Measurements from ENCODE around the gene YPEL2. TPM values are rescaled to one million over a fixed set of nuclear protein-coding genes. Genes with fewer than 3 reads are reported as not detected.

YPEL2 gene
- total and polyA plus RNA-seq, 2 donors (not counting 3 experiments of a cell fraction or from before 2014, with no cell fraction given), result 36.5 to 66.8 TPM

DNA sequence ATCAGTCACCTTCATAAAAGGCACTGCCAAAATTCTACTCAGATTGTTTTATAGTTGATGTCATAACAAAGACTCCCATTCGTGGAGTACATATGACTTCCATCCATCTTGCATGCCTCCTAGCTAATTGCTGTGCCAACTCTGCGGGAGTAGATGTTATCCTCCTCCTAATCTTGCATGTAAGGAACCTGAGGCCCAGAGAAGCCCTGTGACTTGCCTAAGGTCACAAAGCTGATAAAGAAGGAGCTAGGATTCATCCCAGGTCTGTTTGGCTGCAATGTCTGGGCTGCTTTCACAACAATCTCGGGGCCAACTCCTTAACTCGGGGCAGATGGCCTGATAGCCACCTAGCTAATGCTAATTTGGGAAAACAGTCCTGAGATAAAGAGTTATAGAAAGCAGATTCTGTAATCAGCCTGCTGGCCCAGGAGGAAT, 87.3 kb downstream of the YPEL2 start:
- no peak for FAIRE-seq
- dilution Hi-C loops (cut with MboI; ENCODE audit: extremely low pct_ligation_motif_present, low sequenced_read_pairs), result no loop called here

More for the DNA sequence above, 87.3 kb downstream of the YPEL2 start:
- Histone ChIP-seq H3K27ac (ENCODE audit: insufficient read depth, low read depth, low read length) (no peak overlapping the region), H3K4me3 (replicated peaks in 1 of 3; ENCODE audit: insufficient read depth in 1 of 3, low read depth in 1 of 3, low read length in 3 of 3) (no peak overlapping the region), H3K36me3 (ENCODE audit: control insufficient read depth in 2 of 2, extremely low read depth in 1 of 2, insufficient read depth in 2 of 2, low read length in 2 of 2) (no peaks in the 10 kb centered on the region), H3K9ac (replicated peaks; ENCODE audit: extremely low read depth, insufficient read depth, low read length) (no peak overlapping the region), H3K9me1 (replicated peaks; ENCODE audit: control insufficient read depth, extremely low read depth, insufficient read depth, low read length) (no peaks in the 10 kb centered on the region), H4K20me1 (replicated peaks; ENCODE audit: control insufficient read depth, extremely low read depth, insufficient read depth, low read length) (no peaks in the 10 kb centered on the region), H3K9me3 (replicated peaks; ENCODE audit: control insufficient read depth, insufficient read depth, low read length) (no peaks in the 10 kb centered on the region), H3K79me2 (ENCODE audit: control insufficient read depth, insufficient read depth, low read length) (no peaks in the 10 kb centered on the region), H3K4me2 (ENCODE audit: insufficient read depth, low read length) (no peak overlapping the region), H3K27me3 (ENCODE audit: control insufficient read depth in 2 of 2, insufficient read depth in 2 of 2, low read length in 2 of 2) (no peaks in the 10 kb centered on the region), H3K4me1 (ENCODE audit: control insufficient read depth, extremely low read depth, insufficient read depth, low read length) (peaks cover 12% of the 10 kb centered on the region), H2AFZ (ENCODE audit: low read depth, low read length) (no peak overlapping the region)
- no TSS peak for BruUV-seq (replicated peaks)
- ChIA-PET CTCF (no interaction called here), POLR2A (no interaction called here)
- intact Hi-C loops (cut with micrococcal nuclease), result no loop called here
- no peak for TF ChIP-seq JUN (IDR thresholded peaks at IDR 0.05; ENCODE audit: borderline replicate concordance, insufficient read depth, insufficient read length, low read depth)
- no peak for TF ChIP-seq EZH2 (IDR thresholded peaks at IDR 0.05; ENCODE audit: borderline replicate concordance, low read depth, low read length, severe bottlenecking)
- TF ChIP-seq, protein P1, sequence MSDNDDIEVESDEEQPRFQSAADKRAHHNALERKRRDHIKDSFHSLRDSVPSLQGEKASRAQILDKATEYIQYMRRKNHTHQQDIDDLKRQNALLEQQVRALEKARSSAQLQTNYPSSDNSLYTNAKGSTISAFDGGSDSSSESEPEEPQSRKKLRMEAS (IDR thresholded peaks at IDR 0.05; ENCODE audit: insufficient read depth, insufficient read length), result no peak
- TF ChIP-seq, protein P2, sequence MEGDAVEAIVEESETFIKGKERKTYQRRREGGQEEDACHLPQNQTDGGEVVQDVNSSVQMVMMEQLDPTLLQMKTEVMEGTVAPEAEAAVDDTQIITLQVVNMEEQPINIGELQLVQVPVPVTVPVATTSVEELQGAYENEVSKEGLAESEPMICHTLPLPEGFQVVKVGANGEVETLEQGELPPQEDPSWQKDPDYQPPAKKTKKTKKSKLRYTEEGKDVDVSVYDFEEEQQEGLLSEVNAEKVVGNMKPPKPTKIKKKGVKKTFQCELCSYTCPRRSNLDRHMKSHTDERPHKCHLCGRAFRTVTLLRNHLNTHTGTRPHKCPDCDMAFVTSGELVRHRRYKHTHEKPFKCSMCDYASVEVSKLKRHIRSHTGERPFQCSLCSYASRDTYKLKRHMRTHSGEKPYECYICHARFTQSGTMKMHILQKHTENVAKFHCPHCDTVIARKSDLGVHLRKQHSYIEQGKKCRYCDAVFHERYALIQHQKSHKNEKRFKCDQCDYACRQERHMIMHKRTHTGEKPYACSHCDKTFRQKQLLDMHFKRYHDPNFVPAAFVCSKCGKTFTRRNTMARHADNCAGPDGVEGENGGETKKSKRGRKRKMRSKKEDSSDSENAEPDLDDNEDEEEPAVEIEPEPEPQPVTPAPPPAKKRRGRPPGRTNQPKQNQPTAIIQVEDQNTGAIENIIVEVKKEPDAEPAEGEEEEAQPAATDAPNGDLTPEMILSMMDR (IDR thresholded peaks at IDR 0.05; ENCODE audit: extremely low read depth in 1 of 2, insufficient read depth in 1 of 2, low read depth in 1 of 2, low read length in 2 of 2), result no peak
- no peak for TF ChIP-seq POLR2A (IDR thresholded peaks at IDR 0.05; ENCODE audit: low read depth, low read length)
- no peak for TF ChIP-seq FOS (IDR thresholded peaks at IDR 0.05; ENCODE audit: borderline replicate concordance, insufficient read depth, low read length)
- TF ChIP-seq MYC (IDR thresholded peaks at IDR 0.05; ENCODE audit: low read depth, low read length), result no peak
- TF ChIP-seq GATA2 (IDR thresholded peaks at IDR 0.05; ENCODE audit: insufficient read depth, insufficient read length, low read depth, low read length), result no peak
- TF ChIP-seq POLR2AphosphoS5 (IDR thresholded peaks at IDR 0.05; ENCODE audit: insufficient read depth, low read depth, low read length), result no peak
- no peak for DNase-seq (ENCODE audit: low read depth, low spot score)
